ENCODE results near the gene BCL6. TPM values are rescaled to one million over a fixed set of nuclear protein-coding genes. Genes with fewer than 3 reads are reported as not detected.
"Not testable (repeated sequence)": the region's sequence is repeated elsewhere in the genome, so short reads cannot be mapped to it uniquely, and the experiment has no call there.

Gene BCL6
- total and polyA plus RNA-seq, 12 donors = 27.9 to 154 (median 47.6) TPM

GRCh38 chr3:187684444-187684843, 60.8 kb downstream of the BCL6 start:
- WGBS, 2 donors = 92 to 97% methylated on average over 1 of the region's 1 CpG
- no peak for ATAC-seq
- Histone ChIP-seq H3K4me3 (no peak overlapping the region), H3K27ac (no peak overlapping the region), H3K9me3 (peaks cover 0 to 24% (median 8%) of the 10 kb centered on the region in 11 donors), H3K27me3 (peaks cover 0 to 4% (median 0%) of the 10 kb centered on the region in 7 donors), H3K4me1 (peaks cover 0 to 2% (median under 1%) of the 10 kb centered on the region in 9 donors), H3K36me3 (no peaks in the 10 kb centered on the region)
- no peak for DNase-seq
- intact Hi-C loops (cut with DNase I) = loop anchor here in 4 of 10 donors (5.0 to 10.0 kb wide), 3 partner anchors 367 to 462 kb away; no protein-coding TSS in a partner anchor
- TF ChIP-seq, protein P1, sequence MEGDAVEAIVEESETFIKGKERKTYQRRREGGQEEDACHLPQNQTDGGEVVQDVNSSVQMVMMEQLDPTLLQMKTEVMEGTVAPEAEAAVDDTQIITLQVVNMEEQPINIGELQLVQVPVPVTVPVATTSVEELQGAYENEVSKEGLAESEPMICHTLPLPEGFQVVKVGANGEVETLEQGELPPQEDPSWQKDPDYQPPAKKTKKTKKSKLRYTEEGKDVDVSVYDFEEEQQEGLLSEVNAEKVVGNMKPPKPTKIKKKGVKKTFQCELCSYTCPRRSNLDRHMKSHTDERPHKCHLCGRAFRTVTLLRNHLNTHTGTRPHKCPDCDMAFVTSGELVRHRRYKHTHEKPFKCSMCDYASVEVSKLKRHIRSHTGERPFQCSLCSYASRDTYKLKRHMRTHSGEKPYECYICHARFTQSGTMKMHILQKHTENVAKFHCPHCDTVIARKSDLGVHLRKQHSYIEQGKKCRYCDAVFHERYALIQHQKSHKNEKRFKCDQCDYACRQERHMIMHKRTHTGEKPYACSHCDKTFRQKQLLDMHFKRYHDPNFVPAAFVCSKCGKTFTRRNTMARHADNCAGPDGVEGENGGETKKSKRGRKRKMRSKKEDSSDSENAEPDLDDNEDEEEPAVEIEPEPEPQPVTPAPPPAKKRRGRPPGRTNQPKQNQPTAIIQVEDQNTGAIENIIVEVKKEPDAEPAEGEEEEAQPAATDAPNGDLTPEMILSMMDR (IDR thresholded peaks at IDR 0.05) = no peak

- H3K27ac ChIP-seq, H3K36me3 ChIP-seq, H3K27me3 ChIP-seq, H3K4me3 ChIP-seq, DNase-seq, ATAC-seq: not testable (repeated sequence)
- Histone ChIP-seq H3K4me1 (peaks cover 0 to 12% (median 6%) of the 10 kb centered on the region in 9 donors), H3K9me3 (peaks cover 0 to 20% (median 8%) of the 10 kb centered on the region in 11 donors)
- WGBS, 2 donors = 86 to 88% methylated on average over 11 of the region's 11 CpGs
- intact Hi-C loops (cut with DNase I) = loop anchor here in 6 of 10 donors (2.0 to 10.0 kb wide), 6 partner anchors 33 to 461 kb away; no protein-coding TSS in a partner anchor
Measured at GRCh38 chr3:187681756-187682155, 63.5 kb downstream of the BCL6 start.

- no peak overlapping the region for H3K4me3 ChIP-seq
- 29 to 31% methylated on average over 7 of the region's 7 CpGs for WGBS, 2 donors
- peak; percentile 73 to 78 for DNase-seq
- TF ChIP-seq, protein P1 (IDR thresholded peaks at IDR 0.05) = peak; percentile 81 to 94 (median 92)
- no peak overlapping the region for H3K27ac ChIP-seq
- H3K36me3 ChIP-seq = no peaks in the 10 kb centered on the region
- peaks cover 0 to 20% (median 3%) of the 10 kb centered on the region in 7 donors for H3K27me3 ChIP-seq
- peak; percentile 86 to 95 (median 92) for ATAC-seq
- H3K4me1 ChIP-seq = peaks cover 0 to 12% (median 6%) of the 10 kb centered on the region in 9 donors
- peaks cover 0 to 4% (median 0%) of the 10 kb centered on the region in 11 donors for H3K9me3 ChIP-seq
- intact Hi-C loops (cut with DNase I) = loop anchor here (1.0 to 10.0 kb wide), 10 partner anchors 35 to 463 kb away; no protein-coding TSS in a partner anchor
Measured at GRCh38 chr3:187679638-187680396, 65.5 kb downstream of the BCL6 start.

- intact Hi-C loops (cut with DNase I) = loop anchor here (1.0 to 5.0 kb wide), 8 partner anchors 36 to 462 kb away; no protein-coding TSS in a partner anchor
- TF ChIP-seq, protein P1 (IDR thresholded peaks at IDR 0.05) = peak; percentile 32 to 76 (median 65)
- DNase-seq (peak in 1 of 2 donors; percentile 49), ATAC-seq (peak in 7 of 8 donors; percentile 61 to 91 (median 80))
- peaks cover 0 to 12% (median 6%) of the 10 kb centered on the region in 9 donors for H3K4me1 ChIP-seq
- no peaks in the 10 kb centered on the region for H3K9me3 ChIP-seq
- peaks cover 0 to 30% (median 13%) of the 10 kb centered on the region in 7 donors for H3K27me3 ChIP-seq
- no peaks in the 10 kb centered on the region for H3K36me3 ChIP-seq
- H3K27ac ChIP-seq = no peak overlapping the region
- WGBS, 2 donors = 11 to 16% methylated on average over 5 of the region's 5 CpGs
- no peak overlapping the region for H3K4me3 ChIP-seq
Measured at GRCh38 chr3:187678726-187679268, 66.5 kb downstream of the BCL6 start.

All from heart right ventricle (tissue), 16 donors.